MM.1S (cell line): Measurements from ENCODE around the gene TBC1D22B.

ENCODE experiments used
- EZH2 ChIP-seq: fragments of 300-600 bp; sonication (generic); optimal IDR thresholded peaks from 2 replicates; pipeline ENCODE3; 2017; ENCODE audit warnings: low read depth, mild to moderate bottlenecking, antibody characterized with exemption, low read length, mixed read lengths
- TF ChIP-seq, protein P1 (sequence below): fragments of 300-600 bp; sonication (generic); IDR thresholded peaks from 2 replicates; pipeline ENCODE4 v1.5.1; 2016; ENCODE audit warnings: antibody characterized with exemption, low read length, mixed read lengths

- TF ChIP-seq EZH2, result no peak
- TF ChIP-seq, protein P1, sequence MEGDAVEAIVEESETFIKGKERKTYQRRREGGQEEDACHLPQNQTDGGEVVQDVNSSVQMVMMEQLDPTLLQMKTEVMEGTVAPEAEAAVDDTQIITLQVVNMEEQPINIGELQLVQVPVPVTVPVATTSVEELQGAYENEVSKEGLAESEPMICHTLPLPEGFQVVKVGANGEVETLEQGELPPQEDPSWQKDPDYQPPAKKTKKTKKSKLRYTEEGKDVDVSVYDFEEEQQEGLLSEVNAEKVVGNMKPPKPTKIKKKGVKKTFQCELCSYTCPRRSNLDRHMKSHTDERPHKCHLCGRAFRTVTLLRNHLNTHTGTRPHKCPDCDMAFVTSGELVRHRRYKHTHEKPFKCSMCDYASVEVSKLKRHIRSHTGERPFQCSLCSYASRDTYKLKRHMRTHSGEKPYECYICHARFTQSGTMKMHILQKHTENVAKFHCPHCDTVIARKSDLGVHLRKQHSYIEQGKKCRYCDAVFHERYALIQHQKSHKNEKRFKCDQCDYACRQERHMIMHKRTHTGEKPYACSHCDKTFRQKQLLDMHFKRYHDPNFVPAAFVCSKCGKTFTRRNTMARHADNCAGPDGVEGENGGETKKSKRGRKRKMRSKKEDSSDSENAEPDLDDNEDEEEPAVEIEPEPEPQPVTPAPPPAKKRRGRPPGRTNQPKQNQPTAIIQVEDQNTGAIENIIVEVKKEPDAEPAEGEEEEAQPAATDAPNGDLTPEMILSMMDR, result no peak
Measured at GRCh38 chr6:37265860-37266259, 8.3 kb downstream of the TBC1D22B start.
